Tibial nerve (tissue), 4 donors: Measurements from ENCODE around the gene MAPK9.

Source experiments
- CTCF ChIP-seq, 5 experiments: fragments of 200-600 bp in 3 of 5; fragments of 450-650 bp in 2 of 5; sonication (generic) in 3 of 5; IDR thresholded peaks; one replicate each; pipeline ENCODE4 v1.5.1; 2016 to 2019; ENCODE audit warnings: antibody characterized with exemption in 5 of 5, mild to moderate bottlenecking in 3 of 5, moderate library complexity in 2 of 5
- EP300 ChIP-seq, 2 donors: sonication (generic); formaldehyde crosslinking; IDR thresholded peaks; one replicate each; pipeline ENCODE4 v1.6.1; 2017; ENCODE audit warnings: antibody characterized with exemption in 2 of 2, mild to moderate bottlenecking in 1 of 2
- POLR2A ChIP-seq, 2 donors: fragments of 450-650 bp; IDR thresholded peaks; one replicate each; pipeline ENCODE4 v1.6.1; 2017; ENCODE audit warnings: antibody characterized with exemption in 2 of 2, mild to moderate bottlenecking in 2 of 2, moderate library complexity in 2 of 2

- no peak for TF ChIP-seq CTCF (IDR thresholded peaks at IDR 0.05)
- no peak for TF ChIP-seq POLR2A (IDR thresholded peaks at IDR 0.05)
- no peak for TF ChIP-seq EP300 (IDR thresholded peaks at IDR 0.05)
Observed at GRCh38 chr5:180193749-180194375, 98.0 kb downstream of the MAPK9 start.
